HUDEP-2 (cell line): ENCODE measurements around the gene CREG2.
"Not testable (repeated sequence)": the region's sequence is repeated elsewhere in the genome, so short reads cannot be mapped to it uniquely, and the experiment has no call there.

Source experiments
- DNase-seq, 76 experiments: peaks; one replicate each; lab custom pipeline; 2025; ENCODE audit not compliant: unreplicated experiment in 76 of 76; lab: John Stamatoyannopoulos, UW

Gene CREG2

DNA sequence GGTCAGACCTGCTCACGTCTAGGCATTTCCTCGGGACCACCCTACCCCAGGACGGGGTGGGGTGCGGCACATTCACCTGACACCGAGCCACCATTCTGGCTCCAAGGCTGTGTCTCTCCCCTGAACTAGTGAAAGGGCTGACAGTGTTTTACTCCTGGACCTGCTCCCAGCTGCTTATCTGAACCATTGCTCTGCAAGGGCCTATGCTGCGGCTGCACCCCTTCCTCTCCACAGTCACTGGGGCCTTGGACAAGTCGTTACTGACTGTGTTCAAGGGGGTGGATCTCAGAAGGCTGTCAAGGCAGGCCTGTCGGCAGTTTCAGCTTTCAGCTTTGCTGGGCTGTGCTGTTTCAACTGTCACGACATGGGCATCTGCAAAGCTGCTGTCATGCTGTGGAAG, 11.7 kb downstream of the CREG2 start:
- DNase-seq: peak in 1 of 76 experiments; percentile 10

DNA sequence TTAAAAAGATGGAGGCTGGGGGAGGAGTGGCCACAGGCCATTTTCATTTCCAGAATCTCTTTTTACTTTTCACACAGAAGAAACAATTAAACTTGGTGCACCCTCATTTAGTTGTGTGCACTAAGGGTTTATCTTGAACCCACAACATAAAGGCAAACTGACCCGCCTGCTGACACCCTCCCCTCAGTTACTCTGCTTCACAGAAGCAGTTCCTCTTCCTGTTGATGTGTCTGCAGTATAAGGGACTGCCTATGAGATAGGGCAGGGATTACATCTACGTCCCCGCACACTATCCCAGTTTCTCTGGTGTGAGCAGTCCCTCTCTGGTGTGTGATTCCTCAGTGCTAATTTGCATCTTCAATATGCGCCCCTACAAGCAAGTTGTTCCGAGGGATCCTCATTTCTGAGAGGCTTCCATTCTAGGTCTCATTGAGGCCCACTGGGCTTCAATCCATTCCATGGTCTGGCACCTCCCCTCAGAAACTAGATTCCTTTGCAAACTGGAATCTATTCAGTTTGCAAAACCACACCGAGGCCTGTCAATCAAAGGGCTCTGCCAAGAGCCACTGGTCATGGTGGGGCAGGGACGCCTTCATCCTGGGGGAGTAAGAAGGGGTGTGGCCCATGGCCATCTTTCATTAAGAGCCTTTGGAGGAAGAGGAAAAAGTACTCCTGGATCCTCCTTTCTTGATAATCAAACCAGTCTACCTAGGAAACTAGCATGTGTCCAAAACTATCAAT, 12.3 kb downstream of the CREG2 start:
- DNase-seq: no peak

DNA sequence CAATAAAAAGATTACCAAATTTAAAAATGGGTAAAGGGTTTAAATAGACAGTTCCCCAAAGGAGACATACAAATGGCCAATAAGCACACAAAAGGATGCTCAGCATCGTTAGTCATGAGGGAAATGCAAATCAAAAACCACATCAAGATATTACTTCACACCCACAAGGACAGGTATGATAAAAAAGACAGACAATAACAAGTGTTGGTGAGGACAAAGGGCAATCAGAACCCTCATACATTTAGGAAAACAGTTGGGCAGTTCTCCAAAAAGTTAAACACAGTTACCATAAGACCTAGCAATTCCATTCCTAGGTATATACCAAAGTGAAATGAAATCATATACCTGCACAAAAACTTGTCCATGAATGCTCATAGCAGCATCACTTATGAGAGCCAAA, 14.5 kb downstream of the CREG2 start:
- DNase-seq: no peak

DNA sequence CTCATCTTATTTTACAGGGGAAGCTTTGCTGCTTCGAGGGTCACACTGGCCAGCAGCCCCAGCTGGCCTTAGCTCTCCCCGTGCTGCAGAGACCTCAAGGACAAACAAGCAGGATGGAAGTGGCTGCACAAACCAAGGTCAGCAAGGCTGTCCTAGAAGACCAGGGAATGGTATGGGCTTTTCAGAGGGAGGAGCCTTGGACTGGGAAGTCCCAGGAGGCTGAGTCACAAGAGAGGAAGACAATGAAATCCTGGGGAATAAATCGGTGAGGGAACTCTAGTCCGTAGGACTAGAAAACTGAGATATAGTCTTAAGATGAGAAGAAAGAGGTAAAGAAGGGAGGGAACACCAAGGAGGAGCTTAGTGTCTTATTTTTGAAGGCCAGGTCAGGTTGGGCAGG, 15.7 kb downstream of the CREG2 start:
- no peak for DNase-seq

DNA sequence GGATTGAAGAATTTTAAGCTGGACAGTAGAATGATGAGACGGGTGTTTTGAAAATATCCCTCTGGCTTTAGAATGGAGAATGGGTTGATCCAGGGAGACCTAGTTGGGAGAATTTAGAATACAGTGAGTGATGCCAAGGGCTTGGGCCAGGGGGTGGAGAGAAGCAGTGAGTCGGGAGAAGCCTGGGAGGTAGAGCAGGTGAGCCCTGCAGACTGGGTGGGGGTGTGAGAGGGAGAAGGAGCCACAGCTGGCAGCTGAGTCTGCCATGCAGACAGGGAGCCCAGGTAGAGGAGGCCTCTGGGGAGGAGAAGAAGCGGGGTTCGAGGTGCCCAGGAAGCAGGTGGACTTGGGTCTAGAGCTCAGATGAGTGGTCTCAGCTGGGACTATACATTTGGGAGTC, 18.2 kb downstream of the CREG2 start:
- DNase-seq: no peak

DNA sequence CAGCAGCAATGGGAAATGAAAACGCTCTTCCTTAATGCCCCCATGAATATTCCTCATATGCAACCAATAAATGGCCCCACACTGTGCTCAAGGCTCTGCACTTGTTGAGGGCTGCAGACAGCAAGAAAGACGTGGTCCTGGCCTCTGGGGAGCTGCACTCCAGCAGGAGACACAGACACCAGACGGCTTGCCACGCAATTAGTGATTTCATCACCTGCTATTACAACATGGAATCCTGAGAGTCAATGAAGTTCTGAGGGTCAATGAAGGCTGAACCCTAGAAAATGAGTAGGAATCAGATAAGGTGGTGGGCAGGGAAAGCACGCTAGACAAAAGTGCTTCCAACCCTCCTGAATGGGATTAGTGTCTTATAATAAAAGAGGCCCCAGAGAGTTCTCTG, 18.9 kb downstream of the CREG2 start:
- no peak for DNase-seq

DNA sequence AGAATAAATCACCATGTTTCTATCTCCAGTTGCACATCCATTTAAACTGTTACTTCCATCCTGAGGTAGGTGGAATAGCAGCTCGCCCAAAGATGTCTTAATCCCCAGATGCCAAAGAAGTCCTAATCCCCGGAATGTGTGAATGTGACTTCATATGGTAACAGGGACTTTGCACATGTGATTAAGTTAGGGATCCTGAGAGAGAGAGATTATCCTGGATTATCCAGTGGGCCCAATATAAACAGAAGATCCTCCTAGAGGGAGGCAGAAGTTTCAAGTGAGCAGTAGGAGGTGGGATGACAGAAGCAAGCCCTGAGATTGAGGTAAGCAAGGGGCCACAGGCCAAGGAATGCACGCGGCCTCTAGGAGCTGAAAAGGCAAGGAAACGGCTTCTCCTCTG, 19.8 kb downstream of the CREG2 start:
- no peak for DNase-seq

DNA sequence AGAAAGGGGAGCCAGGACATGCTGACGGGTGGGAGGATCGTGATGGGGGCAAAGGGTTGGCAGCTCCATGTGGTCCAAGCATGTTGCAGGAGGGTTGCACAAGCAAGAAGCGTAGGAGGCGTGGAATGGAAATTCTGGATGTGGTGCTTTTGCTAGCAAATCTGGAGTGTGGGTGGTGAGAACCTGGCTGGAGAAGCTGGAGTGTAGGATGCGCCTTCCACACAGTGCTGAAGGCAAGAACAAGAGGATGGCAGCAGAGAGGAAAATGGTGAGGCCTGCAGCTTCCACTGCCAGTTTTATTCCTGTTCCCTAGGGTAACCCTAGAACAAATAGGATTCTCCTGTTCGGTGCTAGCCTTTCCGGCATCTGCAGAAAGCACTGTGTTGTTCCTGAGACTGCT, 22.4 kb downstream of the CREG2 start:
- DNase-seq: no peak

DNA sequence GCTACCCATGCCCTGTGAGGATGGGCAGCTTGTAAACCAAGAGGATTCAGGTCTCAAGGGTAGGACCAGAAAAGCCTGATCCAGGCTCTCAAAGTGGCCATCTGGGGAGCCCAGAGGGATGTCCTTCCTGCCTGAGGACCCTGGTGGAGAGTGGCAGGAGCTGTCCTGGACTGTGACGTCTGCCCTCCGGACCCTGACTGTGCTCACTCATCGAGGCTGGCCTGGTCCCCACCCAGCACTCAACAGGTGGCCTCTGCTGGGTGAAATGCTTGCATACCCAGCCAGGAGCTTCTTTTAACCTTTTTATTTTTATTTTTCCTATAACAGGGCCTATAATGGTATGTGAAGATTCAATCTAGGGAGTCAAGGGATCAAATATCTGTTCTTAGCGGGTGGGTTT, 24.5 kb downstream of the CREG2 start:
- DNase-seq: no peak

DNA sequence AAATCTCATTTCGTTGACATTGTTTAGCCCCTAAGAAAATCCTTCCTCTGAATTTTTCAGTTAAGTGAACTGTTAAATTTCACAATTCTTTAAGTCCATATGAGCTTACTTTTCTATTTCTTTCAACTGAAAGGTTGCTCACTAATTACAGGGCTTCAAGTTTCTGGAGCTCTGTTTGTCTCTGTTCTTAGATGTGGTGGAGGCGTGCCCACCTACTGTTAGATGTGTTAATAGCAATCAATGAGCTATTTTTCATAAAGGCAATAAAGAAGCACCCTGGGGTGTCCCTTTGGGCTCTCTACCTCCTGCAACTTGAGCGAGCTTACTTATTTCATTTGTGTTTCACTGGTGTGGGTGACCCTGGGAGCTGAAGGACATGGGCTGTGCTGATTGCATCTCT, 25.0 kb downstream of the CREG2 start:
- no peak for DNase-seq

DNA sequence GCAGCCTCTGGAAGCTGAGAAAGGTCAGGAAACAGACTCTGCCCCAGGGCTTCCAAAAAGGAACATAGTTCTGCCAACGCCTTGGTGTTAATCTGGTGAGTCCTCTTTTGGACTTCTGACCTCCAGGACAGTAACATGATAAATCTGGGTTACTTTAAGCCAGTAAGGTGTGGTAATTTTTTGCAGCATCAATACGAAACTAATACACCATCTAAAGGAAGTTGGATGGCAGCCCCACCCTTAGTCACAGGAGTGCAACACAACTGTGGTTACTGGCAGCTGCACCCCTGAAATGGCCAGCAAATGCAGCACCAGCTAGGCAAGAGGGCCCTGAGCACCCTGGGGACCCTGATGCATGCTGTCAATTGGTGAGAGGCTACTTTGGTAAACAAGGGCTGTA, 25.8 kb downstream of the CREG2 start:
- DNase-seq: no peak

DNA sequence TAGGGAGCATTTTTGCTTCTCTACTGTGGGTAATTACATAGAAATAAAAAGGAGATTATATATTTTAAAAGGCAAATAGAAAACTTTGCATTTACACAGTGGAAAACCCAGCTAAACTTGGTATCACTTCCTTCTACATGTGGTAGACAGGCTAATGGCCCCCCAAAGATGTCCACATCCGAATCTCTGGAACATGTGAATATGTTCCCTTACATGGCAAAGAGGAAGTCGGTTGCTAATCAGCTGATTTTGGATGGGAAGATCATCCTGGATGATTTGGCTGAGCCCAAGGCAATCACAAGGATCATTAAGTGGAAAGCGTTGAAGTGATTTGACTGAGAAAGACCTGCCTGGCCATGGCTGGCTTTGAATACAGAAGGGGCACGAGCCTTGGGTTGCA, 26.2 kb downstream of the CREG2 start:
- no peak for DNase-seq

DNA sequence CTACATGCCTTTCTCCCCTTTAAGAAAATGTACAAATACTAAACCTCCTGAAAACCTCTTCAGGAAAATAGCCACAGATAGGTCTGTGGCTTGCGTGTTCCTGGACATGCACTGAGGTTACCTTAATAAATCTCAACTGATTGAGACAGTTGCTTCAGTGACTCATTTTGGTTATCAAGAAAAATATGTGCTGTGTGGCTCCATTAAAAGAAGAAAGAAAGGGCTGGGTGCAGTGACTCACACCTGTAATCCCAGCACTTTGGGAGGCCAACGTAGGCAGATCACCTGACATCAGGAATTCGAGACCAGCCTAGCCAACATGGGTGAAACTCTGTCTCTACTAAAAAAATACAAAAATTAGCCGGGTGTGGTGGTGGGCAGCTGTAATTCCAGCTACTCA, 27.1 kb downstream of the CREG2 start:
- no peak for DNase-seq

DNA sequence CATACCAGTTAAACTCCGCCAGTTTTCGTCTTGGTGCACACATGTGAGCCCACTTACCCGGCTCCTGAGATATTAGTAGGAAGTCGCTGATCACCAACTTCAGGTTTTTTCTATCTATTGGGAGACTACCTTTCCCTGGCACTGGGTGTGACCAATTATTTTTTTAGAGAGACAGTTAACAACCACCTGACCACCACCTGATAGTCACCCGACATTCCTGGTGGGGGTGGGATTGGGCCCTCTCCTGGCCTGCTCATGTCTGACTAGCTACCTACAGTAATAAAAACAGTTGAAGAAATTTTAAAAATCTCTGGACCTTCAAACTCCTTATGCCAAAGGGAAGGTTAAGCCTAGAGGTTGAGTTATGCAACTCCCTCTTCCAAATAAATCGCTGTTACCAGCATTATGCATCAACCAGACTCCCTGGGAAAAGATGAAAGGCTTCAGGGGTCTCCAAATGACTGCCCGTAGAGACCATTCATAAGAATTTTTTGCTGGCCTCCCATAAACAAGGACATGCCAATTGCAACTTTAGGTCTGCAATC, 27.8 kb downstream of the CREG2 start:
- DNase-seq: no peak

DNA sequence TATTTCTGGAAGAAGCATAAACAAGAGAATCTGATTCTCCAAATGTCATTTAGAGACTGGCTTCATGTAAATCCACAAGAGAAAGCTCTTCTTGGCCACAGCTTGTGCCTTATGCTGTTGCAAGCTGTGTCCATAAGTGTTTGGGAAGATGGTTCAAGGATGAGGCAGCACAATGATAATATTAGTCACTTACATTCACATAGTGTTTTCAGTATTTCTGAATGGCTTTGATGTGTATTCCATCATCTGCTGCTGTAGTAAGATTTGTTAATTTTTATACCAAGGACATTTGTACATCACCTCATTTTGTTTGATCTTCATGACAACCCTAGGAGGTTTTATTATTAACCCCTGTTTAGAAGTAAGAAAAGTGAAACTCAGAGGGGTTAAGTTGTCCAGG, 29.9 kb downstream of the CREG2 start:
- no peak for DNase-seq

DNA sequence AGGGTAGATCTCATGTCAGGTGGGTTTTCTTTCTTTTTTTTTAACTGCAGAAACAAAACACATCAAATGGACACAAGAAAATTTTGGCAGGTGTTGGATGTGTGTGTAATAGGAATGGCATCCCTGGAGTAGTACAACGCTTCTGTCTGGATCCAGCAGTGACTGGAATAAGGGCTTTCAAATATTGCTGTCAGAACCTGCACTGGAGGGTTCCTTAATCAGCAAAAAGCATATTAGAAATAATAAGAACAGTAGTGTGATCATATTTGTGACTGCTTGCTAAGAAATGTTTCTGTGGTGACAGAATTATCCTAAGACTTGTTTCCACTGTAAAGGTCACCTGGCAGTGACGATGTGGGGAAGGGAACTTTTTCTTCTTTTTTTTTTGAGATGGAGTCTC, 30.8 kb downstream of the CREG2 start:
- DNase-seq: no peak

DNA sequence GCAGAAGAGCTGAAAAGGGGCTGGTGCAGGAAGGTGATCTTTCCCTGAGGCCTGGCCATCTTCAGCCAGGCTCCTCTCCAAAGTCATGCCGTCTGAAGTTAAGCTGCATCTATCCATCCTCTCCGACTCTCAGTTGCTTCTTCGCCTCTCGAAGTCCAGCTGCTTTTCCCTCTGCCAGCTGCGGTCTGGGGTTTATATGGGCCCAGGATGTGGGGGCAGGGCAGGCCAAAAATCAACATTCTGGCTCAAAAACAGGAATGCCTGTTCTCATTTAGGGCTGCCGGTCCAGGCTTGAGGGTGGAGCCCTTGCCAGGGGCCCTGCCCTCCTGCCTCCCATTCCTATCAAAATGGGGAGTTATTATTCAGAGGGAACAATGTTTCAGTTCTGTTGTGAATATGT, 31.2 kb downstream of the CREG2 start:
- no peak for DNase-seq

DNA sequence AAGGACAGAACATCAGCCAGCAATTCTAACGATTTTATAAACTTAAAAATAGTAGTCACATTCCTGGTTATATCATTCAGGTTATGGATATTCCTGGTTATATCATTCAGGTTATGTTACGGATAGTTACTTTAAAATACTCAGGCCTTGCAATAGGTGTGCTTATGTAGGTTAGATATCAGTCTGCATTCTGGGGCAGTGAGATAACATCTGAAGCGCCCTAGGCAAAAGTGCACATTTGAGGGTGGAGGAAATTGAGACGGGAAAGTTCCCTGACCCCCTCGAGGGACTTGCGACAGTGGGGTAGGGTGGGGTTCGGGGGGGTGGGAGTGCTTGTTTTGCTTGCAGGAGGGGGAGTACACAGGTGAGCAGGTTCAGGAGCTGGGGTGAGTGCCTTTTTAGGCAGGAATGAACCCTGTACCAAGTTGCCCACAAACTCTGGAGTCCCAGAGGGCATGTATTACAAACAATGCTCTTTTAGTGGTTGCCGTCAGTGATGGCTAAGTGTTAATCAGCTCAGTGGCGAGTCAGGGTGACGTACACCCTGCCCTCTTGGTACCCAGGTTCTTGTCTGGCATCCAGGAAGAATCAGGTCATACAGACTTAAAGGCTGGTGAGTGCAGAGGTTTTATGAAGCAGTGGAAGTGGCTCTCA, 31.8 kb downstream of the CREG2 start:
- DNase-seq: no peak

DNA sequence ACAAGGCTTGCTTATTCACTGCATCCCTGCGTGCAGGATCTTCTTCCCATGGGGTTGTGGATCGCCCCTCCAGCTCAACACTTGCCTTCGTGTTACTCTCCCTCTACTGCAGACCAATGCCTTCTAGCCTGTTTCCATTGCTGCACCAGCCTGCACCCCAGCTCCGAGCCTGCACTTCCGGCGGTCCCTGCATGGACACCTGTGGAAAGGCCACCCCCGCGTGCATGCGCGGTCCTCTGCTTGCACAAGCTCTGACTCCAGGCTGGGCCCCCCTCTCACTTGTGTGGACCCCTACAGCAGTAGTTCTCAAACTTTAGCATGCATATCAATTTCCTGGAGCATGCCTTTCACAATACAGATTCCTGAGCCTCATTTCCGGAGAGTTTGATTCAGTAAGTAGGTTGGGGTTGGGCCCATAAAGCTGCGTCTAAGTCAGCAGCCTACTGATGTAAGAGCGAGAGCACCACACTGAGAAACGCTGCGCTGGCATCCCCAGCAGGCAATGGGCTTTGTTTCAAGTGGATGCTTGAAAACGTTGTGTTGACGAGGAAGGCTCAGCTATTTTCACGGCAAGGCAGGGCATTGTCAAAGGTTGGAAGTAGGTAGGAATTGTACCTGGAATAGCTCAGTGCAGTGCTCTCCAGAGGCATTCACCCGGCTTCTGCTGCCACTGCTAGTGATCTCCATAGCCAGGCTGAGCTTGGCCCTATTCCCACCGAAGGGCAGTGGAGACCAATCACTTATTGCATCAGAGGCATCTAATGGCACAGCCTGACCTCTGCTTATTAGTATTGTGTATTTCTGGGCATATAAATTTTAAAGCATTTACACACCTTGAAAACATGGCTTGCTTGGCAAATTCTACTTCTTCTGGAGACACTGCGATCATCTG, 32.6 kb downstream of the CREG2 start:
- DNase-seq: no peak

DNA sequence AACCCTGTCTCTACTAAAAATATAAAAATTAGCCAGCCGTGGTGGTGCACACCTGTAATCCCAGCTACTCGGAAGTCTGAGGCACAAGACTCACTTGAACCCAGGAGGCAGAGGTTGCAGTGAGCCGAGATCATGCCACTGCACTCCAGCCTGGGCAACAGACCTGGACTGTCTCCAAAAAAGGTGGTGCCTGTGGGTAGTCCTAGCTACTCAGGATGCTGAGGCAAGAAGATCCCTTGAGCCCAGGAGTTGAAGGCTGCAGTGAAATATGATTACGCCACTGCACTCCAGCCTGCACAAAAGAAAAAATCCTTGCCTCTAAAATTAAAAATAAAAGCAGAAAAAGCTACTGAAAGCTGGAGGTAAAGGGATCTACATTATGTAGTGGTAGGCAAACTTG, 34.7 kb downstream of the CREG2 start:
- DNase-seq: not testable (repeated sequence)

DNA sequence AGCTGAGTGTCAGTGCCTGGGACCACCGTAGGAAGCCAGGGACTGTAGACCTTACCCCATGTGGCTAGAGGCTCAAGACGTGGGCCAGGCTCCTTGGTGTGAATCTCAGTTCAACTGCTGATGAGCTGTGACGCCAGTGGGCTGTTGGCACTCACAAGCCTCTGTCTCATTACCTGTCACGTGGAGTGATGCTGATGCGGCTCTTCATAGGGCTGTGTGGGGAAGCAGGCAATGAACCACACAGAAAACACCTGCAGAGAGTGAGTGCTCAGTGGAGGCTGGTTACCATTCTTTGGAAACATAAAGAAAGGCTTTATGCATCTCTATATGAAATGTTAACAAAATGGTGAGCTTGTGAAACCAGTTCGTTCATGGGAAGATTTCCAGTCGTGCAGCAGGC, 36.1 kb downstream of the CREG2 start:
- DNase-seq: peak in 1 of 76 experiments; percentile 2
